Skeletal muscle cell (primary cell): ENCODE measurements around the gene GPX2.

Experiments used
- DNase-seq: peaks from one replicate; pipeline ENCODE4 v3.0.0-alpha.2; 2010; ENCODE audit warnings: low read depth
- H3K4me3 ChIP-seq: 2 replicates; pipeline ENCODE4 v1.5.1; 2011; ENCODE audit warnings: low read depth, mild to moderate bottlenecking, control low read depth, low read length, moderate library complexity

Gene GPX2

GRCh38 chr14:64945431-64946178 is 3.1 kb upstream of the GPX2 start:
- no peak overlapping the region for H3K4me3 ChIP-seq
- no peak for DNase-seq

GRCh38 chr14:64944861-64945260 is 2.3 kb upstream of the GPX2 start:
- DNase-seq, result no peak
- no peak overlapping the region for H3K4me3 ChIP-seq

- no peak for DNase-seq
Measured at GRCh38 chr14:64944041-64944440, 1.5 kb upstream of the GPX2 start.

GRCh38 chr14:64943556-64943955 is 1.0 kb upstream of the GPX2 start:
- no peak overlapping the region for H3K4me3 ChIP-seq
- no peak for DNase-seq

More at GRCh38 chr14:64944041-64944440, 1.5 kb upstream of the GPX2 start:
- H3K4me3 ChIP-seq, result no peak overlapping the region

- H3K4me3 ChIP-seq, result no peak overlapping the region
- DNase-seq, result no peak
Measured at GRCh38 chr14:64940336-64940910, 2.1 kb downstream of the GPX2 start.

GRCh38 chr14:64939817-64940190 is 2.7 kb downstream of the GPX2 start:
- no peak for DNase-seq
- no peak overlapping the region for H3K4me3 ChIP-seq

- no peak overlapping the region for H3K4me3 ChIP-seq
- DNase-seq, result no peak
Measured at GRCh38 chr14:64938972-64939816, 3.4 kb downstream of the GPX2 start.

GRCh38 chr14:64937821-64938193 is 4.7 kb downstream of the GPX2 start:
- H3K4me3 ChIP-seq, result no peak overlapping the region
- DNase-seq, result no peak

- peak; percentile 19 for DNase-seq
- H3K4me3 ChIP-seq, result no peak overlapping the region
Measured at GRCh38 chr14:64937171-64937820, 5.2 kb downstream of the GPX2 start.

- DNase-seq, result no peak
- no peak overlapping the region for H3K4me3 ChIP-seq
Measured at GRCh38 chr14:64935508-64935907, 7.0 kb downstream of the GPX2 start.

- H3K4me3 ChIP-seq, result no peak overlapping the region
- no peak for DNase-seq
Measured at GRCh38 chr14:64934338-64934929, 8.1 kb downstream of the GPX2 start.

GRCh38 chr14:64932231-64932630 is 10.3 kb downstream of the GPX2 start:
- H3K4me3 ChIP-seq, result no peak overlapping the region
- DNase-seq, result no peak

- H3K4me3 ChIP-seq, result no peak overlapping the region
- DNase-seq, result no peak
Measured at GRCh38 chr14:64931123-64931522, 11.4 kb downstream of the GPX2 start.

- DNase-seq, result no peak
- H3K4me3 ChIP-seq, result no peak overlapping the region
Measured at GRCh38 chr14:64930085-64930843, 12.3 kb downstream of the GPX2 start.

- no peak for DNase-seq
- H3K4me3 ChIP-seq, result no peak overlapping the region
Measured at GRCh38 chr14:64929014-64929359, 13.6 kb downstream of the GPX2 start.

- H3K4me3 ChIP-seq, result no peak overlapping the region
- DNase-seq, result no peak
Measured at GRCh38 chr14:64928239-64929013, 14.1 kb downstream of the GPX2 start.

GRCh38 chr14:64927031-64927430 is 15.5 kb downstream of the GPX2 start:
- DNase-seq, result no peak
- H3K4me3 ChIP-seq, result no peak overlapping the region

GRCh38 chr14:64926398-64926995 is 16.0 kb downstream of the GPX2 start:
- DNase-seq, result no peak
- H3K4me3 ChIP-seq, result no peak overlapping the region
